Islet precursor cell (in vitro differentiated cells): Measurements from ENCODE around the gene ADD1.

Experiments used
- DNase-seq: peaks from one replicate; pipeline ENCODE4 v3.0.0-alpha.2; 2018

Gene ADD1

DNA sequence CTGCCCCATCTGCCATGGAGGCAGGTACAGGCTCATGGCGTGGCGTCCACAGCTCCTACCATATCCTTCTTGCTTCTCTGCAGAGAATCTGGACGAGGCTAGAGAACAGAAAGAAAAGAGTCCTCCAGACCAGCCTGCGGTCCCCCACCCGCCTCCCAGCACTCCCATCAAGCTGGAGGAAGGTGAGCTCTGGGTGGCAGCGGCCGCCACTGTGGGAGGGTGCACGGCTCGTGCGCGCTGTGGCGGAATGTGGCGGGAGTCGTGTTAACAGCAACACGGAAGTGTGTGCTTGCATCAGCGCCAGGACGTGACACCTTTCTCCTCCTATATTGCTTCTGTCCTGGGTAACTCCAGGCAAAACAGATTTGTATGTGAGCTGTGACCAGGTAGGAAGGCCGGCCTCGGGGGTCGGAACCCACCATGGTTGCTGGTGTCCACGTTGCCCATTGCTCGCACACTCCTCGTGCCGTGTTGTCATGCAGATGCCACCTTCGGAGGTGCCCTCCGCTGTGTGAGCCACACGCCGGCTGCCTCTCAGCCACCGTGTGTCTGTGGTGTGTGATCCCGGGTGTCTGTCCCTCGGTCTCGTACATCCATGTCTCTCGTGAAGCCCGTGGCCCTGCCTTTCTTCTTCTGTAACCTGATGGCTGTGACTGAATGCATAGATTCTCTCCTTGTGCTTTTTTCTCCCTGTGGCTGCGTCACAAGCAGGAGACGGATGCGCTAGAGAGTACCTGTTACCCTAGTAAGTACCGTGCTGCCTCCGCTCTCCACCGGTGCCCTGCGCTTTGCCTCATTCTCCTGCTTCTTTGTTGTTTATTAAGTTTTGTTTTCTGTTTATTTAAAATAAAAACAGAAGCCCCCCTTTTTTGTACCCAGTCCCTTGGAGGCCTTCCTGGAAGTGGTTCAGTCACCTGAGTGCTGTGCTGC is 82.6 kb downstream of the ADD1 start:
- DNase-seq, result peak; percentile 44

DNA sequence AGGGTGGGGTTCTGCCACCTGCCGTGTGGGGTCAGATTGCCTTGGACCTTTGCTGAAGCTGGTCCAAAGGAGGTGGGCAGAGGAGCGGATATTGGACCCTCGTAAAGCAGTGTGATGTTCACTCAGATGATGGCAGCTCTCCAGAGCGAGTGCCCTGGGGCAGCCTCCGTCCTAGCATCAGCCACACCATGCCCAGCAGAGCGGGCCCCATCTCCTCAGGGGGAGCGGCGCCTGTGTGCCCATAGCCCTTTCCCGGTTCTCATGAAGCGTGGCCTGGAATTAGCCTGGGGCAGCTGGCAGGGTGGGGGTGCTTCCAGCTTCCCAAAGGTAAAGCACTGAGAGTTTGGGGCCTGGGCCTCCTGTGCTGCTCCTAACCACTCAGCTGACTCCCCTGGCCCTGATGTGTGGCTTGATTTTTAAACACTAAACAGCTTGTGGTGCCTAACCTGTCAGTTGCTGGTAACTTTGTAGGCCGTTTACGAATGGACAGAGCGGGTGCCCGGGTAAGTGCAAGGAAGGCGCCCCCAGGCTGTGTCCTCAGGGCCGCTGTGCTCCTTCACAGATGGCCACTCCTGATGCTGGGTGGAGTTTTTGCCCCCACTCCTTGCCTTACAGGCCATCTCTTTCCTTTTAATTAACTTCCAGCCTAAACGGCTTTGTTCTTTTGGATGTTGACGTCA is 83.5 kb downstream of the ADD1 start:
- DNase-seq, result peak; percentile 46

DNA sequence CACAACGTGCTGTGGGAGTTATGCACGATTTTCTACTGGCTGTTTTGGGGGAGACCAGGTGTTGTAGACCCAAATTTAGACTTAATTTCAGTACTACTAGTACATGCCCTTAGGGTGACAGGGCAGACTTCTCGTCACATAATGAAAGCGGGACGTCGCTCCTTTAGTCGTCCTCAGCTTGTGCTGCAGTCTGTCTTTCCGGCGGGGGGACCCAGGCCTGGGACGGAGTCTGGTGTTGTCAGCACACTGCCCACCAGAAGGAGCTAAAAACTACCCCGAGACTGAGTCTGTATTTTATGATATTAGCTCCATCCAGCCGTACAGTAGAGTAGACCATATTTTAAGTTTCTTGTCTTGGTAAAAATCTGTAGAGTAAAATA is 84.0 kb downstream of the ADD1 start:
- DNase-seq, result no peak

DNA sequence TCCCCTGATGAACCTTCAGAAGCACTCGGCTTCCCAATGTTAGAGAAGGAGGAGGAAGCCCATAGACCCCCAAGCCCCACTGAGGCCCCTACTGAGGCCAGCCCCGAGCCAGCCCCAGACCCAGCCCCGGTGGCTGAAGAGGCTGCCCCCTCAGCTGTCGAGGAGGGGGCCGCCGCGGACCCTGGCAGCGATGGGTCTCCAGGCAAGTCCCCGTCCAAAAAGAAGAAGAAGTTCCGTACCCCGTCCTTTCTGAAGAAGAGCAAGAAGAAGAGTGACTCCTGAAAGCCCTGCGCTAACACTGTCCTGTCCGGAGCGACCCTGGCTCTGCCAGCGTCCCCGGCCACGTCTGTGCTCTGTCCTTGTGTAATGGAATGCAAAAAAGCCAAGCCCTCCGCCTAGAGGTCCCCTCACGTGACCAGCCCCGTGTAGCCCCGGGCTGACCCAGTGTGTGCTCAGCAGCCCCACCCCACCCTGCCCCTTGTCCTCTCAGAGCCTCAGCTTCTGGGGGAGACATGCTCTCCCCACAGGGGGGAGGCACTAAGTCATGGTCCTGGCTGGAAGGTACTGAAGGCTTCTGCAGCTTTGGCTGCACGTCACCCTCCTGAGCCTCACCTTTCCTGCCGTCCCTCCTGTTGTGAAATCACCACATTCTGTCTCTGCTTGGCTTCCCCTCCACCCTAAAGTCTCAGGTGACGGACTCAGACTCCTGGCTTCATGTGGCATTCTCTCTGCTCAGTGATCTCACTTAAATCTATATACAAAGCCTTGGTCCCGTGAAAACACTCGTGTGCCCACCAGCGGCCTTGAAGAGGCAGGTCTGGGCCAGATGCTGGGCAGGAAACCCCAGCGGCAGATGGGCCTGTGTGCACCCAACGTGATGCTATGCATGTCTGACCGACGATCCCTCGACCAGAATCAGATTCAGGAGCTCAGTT is 84.9 kb downstream of the ADD1 start:
- peak; percentile 32 for DNase-seq

DNA sequence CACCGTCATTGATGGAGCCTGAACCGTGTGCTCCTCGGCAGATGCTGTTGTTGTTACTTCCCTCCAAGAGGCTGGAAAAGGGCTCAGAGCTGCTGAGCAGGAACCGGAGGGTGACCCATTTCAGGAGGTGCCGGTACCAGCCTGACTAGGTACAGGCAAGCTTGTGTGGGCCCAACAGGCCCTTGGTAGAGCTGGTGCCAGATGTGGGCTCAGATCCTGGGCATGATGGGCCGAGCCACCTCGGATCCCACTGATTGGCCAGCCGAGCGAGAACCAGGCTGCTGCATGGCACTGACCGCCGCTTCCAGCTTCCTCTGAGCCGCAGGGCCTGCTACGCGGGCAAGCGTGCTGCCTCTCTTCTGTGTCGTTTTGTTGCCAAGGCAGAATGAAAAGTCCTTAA is 85.8 kb downstream of the ADD1 start:
- DNase-seq, result no peak

DNA sequence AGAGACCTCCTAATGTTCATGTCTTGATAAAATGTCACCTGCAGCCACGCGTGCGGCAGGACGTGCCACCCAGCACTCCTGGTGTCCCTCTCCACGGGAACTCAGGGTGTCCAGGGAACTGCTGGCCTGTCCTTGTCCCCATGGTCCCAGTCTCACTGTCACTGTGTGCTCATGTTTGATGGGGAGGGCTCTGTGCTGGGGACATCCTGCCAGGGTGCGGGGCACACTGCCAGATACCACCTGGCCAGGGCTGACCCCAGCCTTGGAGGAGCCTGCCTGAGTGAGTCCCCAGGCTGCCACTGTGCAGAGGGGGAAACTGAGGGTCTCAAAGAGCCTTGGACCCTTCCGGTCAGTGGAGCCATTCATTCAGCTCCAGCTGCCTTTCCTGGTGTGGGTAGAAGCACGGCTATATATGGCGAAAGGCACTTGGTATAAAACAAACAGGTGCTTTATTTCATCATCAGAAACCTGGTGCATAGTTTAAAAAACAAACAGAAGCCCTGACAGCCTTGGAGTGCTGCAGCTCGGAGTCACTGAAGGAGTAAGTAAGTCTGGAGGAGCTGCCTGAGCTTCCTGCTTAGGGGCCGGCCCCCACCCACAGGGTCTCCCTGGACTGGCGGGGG is 86.6 kb downstream of the ADD1 start:
- DNase-seq, result peak; percentile 32

DNA sequence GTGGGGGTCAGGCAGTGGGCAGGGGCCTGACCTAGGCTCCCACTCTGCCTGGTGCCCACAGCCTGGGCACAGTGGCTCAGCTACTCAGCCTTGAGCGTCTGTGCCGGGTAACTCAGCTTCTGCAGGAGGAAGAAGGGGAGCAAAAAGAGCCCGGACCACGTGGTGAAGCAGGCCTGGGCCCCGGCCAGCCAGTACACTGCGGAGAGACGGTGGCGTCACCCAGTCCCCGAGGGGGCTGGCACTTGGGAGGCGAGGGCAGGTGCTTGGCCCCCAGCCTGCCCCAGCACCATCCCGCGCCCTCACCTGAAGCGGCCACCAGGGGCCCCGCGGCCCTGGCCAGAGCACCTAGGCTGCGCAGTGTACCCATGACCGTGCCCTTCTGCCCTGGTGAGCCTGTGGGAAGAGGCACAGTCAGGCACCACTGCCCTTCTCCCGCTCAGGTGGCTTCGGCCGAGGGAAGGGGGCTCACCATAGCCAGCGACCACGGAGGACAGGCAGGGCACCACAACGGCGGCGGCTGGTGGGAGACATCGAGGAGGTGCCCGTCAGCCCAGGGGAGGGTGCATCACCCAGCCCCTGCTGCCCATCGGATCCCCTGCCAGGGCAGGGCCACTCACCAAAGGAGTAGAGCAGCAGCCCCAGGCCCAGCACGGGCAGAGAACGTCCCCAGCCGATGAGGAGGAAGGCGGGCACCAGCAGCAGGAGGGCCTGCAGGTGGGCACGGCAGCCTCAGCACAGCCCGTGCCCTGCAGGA is 87.3 kb downstream of the ADD1 start:
- DNase-seq, result peak; percentile 55

DNA sequence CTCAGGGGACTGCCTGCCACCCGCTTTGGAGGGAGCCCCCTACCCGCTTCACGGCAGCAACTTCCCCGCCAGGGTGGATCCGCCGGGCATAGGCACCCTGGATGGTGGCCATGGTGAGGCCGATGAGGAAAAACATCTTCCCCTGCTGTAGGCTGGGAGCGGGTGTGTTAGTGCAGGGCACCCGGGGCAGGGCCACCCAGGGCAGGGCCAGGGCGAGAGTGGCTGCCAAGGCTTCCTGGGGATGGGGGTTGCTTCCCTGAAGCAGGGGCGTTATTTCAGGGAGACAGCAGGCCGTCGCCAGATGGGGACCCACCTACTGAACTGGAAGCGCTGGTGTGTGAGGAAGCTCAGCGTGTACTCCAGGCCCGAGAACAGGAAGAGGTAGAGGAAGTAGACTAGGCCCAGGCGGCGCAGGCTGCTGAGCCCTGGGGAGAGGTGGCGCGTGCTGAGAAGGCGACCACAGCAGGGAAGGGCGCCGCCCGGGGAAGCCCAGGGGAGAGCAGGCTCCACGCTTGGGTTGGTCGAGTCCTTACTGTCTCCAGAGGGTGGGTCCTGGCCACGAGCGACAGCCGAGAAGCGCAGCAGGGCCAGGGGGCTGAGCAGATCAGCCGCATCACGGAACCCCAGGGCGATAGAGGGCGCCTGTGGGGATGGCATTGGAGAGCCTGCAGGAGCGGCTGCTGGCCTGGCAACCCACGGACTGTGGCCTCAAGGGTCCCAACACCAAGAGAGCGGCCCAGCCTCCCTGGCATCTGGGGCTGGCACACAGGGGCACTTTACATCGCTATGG is 88.1 kb downstream of the ADD1 start:
- DNase-seq, result peak; percentile 64

DNA sequence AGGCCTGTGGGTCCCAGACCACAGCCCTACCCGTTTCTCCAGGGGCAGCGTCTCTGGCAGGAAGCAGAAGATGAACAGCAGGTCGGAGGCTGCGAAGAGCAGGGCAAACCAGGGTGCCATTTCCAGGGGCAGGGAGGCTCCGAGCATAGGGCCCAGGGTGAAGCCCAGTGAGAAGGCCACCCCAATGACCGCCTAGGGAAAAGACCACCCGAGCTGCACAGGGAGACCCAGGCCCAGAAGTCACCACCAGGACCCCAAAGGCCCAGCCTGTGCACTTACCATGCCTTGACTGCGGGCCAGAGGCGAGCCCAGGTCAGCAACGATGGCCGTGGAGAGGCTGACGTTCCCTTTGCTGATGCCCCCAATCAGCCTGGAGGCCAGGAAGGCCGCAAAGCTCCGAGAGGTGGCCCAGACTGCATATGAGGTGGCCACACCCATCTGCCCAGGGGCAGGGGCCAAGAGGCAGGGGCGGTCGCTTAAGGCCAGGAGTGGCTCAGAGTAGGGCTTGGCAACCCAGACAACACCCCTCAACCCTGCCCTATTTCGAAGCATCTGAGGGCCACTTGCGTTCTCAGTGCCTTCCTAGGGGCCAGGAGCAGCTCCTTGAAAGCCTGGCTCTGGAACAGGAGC is 88.8 kb downstream of the ADD1 start:
- no peak for DNase-seq

DNA sequence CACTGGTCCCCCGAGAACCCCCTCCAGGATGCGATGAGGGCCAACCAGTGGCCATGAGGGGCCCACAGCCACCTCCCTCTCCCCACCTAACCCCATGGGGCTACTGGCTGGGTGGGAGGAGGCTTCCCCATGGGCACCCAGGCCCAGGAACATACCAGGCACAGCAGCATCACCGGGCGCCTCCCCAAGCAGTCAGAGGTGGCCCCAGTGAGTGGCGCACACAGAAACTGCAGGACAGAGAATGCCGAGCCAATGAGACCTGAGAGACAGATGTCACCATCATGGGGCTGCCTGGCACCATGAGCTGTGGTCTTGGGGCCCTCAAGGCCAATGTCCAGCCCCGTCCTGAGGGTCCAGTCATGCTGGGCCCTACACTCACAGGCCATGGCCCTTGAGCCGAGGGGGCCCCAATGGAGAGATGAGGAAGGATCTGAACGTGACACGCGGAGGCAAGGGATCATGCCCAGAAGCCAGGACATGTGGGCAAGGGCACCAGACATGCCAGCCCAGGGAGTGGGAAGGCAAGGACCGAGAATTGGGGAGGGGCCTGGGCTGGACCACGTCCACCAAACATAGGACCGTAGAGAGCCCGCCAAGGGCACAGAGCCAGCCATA is 89.4 kb downstream of the ADD1 start:
- peak; percentile 57 for DNase-seq

DNA sequence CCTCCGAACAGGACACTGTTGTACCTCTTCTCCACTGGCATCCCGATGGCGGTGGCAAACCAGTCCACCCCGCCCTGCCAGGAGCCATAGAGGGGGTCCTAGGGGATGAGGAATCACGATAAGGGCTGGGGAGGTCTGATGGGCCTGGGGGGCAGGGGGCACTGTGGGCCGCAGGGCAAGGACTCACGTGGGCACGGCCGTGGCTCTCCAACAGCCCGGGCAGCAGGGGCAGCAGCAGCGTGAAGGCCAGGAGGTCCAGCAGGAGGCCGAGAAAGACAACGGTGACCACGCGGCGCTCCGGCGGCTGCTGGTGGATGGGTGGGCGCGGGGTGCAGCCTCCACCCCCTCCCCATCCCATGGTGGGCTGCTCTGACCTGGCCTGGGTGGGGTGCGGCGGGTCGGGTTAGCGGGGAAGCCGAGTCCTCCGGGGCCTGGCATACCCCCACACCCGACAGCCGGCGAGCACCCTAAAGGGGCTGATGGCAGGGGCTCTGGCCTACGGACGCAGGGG is 90.0 kb downstream of the ADD1 start:
- peak; percentile 65 for DNase-seq

DNA sequence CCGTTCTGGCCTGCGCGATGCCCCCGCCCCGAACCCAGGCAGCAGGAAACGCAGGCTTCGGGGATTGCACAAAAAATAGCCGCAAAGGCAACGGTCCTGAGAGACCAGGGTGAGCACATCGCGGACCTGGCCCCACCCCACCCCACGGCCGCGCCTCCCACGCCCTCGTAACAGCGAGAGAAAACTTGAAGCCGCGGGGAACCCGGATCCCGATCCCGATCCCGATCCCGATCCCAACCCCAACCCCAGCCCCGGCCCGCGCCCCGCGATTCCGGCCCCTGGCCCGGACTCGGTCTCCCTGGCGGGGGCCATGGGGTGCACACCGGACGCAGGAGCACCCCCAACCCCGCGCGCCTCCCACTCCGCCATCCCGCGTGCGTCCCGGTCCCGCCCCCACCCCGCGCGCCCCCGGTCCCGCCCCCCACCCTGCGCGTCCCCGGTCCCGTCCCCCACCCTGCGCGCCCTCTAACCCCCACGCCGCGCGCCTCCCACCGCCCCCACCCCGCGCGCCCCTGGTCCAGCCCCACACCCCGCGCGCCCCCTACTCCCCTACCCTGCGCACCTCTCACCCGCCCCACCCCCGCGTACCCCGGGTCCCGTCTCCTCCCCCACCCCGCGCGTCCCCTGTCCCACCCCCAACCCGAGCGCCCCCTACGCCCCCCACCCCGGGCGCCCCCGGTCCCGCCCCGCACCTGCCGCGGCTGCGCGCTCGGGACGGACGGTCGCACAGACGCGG is 90.6 kb downstream of the ADD1 start:
- no peak for DNase-seq

DNA sequence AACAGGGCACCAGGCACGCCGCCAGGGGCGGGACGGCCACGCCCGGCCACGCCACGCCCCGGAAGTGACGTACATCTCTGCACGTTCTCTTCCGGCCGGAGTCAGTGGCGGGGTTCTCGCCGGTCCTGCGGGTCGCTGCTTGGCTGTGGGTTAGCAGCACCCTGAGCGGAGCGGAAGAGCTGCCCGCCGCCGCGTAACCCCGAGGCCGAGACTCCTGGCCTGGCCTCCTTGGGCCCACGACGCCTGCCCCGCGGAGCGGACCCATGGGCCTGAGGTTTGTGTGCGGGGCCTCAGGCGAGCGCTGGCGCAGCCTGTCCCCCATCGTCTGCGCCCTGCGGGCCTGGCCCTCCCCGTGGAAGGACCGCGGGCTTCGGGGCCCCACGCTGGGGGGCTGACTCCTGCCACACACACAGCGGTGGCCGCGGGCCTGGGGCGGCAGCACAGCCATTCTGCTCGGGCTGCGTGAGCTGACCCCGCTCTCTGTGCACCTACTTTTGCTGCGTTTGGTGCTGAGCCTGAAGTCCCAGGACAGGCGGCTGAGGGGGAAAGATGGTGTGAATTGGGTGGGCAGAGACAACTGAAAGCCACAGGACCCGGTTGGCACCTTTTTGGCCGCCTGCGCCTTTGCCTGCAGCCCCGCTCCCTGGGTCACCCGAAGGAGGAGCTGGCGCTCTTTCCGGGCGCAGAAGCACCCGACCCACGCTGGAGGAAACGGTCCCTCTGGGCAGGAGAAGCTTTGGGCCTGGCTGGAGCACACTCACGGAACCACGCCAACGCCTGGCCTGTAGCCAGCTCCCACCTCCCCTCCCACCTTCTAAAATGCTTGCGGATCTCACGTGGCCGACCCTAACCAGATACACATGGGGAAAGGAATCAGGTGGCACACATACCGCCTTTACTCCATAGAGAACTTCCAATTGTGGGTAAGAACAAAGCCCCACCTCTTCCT is 91.4 kb downstream of the ADD1 start:
- peak; percentile 94 for DNase-seq

DNA sequence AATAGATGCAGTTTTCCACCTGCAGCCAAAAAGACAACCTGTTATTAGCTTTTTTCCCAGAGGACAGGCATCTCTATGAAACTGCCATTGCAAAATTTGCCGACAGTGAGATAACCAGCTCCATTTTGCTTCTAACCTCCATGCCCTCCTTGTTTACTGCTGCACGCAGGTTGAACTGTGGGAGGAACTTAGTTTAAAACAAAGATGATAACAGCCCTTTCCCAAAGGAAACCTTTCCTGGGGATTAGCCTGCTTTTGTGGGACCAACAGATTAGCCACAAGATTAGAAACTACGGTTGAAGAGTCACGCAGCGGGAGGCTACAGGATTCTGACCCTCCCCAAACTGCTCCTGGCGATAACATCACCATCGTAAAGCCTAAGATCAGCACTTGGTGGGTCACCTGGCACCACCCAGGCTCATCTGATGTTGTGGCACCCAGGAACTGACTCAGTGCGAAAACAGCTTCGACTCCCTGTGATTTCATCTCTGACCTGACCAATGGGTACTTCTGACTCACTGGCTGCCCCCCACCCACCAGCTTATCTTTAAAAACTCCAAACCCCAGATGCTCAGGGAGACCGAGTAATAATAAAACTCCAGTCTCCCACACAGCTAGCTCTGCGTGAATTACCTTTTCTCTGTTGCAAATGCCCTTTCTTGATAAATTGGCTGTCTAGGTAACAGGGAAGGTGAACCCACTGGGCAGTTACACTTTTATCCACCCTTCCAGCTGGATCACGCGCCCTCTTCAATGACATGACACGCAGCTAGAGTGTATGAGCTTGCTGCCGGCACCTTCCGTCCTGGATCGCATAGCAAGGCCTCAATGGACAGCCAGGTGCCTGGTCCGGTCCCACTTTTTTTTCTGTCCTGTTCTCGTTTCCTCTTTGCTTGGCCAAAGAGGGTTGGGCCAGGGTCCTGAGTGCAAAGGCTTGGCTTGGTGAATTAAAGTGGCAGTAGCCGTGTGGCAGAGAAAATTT is 92.4 kb downstream of the ADD1 start:
- peak; percentile 52 for DNase-seq

DNA sequence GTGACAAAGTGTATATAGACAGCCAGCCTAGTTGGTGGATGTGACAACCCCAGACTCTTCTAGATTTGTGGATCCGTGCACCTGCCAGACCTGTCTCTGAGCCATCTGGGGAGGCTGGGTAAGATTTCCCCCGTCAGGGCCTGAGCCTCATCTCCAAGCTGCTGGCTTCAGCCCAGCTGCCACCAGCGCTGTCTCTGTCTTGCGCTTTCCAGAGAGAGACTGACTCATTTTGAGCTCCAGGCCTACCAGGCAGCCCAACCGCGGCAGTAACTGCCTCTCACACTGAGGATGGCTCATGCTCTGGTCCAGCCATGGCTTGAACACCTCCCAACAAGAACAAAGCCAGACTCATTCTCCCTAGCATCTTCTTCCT is 93.1 kb downstream of the ADD1 start:
- DNase-seq, result no peak

DNA sequence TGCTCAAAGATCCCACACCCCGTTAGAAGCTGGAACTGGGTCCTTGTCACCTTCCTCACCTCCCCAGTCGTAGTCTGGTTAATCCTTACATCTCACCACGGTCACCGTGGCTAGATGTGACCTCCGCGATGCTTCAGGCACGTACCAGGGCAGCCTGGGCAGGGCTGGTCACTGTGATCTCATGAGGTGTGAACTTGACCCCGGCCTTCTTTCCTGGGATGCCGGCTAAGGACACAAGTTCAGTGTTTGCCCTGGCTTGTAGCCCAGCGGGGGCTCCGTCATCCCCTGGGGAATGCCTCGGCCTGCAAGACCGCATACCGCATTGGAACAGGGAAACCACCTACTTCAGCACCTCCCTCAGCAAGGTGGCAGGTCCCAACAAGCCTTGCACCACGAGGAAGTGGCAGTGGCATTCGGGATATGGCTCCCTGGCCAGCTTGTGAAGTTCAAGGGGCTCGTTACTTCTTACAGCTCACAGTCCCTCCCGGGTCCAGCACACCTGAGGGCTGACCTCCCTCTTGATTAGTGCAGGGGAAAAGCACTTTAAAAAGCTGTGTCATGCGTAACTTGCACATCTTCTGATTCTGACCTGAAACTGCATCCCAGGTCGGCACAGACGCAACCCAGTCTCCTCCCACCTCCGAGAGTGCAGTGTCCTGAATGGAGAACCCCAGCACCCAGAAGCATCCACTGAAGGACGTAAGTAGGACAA is 93.7 kb downstream of the ADD1 start:
- DNase-seq, result peak; percentile 45
